GM21390 (cell line): ENCODE data around the gene WFDC9.
"Not testable (repeated sequence)": the region's sequence is repeated elsewhere in the genome, so short reads cannot be mapped to it uniquely, and the experiment has no call there.

Experiments
- ATAC-seq: cut with Tn5 transposase; IDR thresholded peaks from one replicate; pipeline ENCODE4 v1.9.1; 2021; ENCODE audit not compliant: unreplicated experiment

WFDC9 gene

GRCh38 chr20:45592574-45593189 is 38.4 kb downstream of the WFDC9 start:
- ATAC-seq, result no peak

GRCh38 chr20:45589725-45590124 is 41.4 kb downstream of the WFDC9 start:
- no peak for ATAC-seq

GRCh38 chr20:45588800-45589199 is 42.3 kb downstream of the WFDC9 start:
- ATAC-seq, result no peak

- ATAC-seq, result not testable (repeated sequence)
Observed at GRCh38 chr20:45585986-45586385, 45.1 kb downstream of the WFDC9 start.

- not testable (repeated sequence) for ATAC-seq
Observed at GRCh38 chr20:45584294-45584693, 46.8 kb downstream of the WFDC9 start.

- no peak for ATAC-seq
Observed at GRCh38 chr20:45583502-45583901, 47.6 kb downstream of the WFDC9 start.

GRCh38 chr20:45581702-45582101 is 49.4 kb downstream of the WFDC9 start:
- ATAC-seq, result no peak

- ATAC-seq, result no peak
Observed at GRCh38 chr20:45579184-45579583, 51.9 kb downstream of the WFDC9 start, which contains the start of gene WFDC8. Gene WFDC8, minus strand, starts transcription at chr20:45579284. Its CDS starts 37 bp downstream, at chr20:45579247.

GRCh38 chr20:45578231-45578630 is 52.9 kb downstream of the WFDC9 start:
- no peak for ATAC-seq

GRCh38 chr20:45576995-45577394 is 54.1 kb downstream of the WFDC9 start:
- no peak for ATAC-seq

GRCh38 chr20:45575931-45576330 is 55.2 kb downstream of the WFDC9 start:
- no peak for ATAC-seq

- not testable (repeated sequence) for ATAC-seq
Observed at GRCh38 chr20:45569650-45570049, 61.4 kb downstream of the WFDC9 start.

GRCh38 chr20:45564760-45565276 is 66.3 kb downstream of the WFDC9 start:
- ATAC-seq, result no peak
